ENCODE measurements around the gene ATP2B2. TPM values are rescaled to one million over a fixed set of nuclear protein-coding genes. Genes with fewer than 3 reads are reported as not detected.
"Not testable (repeated sequence)": the region's sequence is repeated elsewhere in the genome, so short reads cannot be mapped to it uniquely, and the experiment has no call there.

The ATP2B2 gene
- total RNA-seq, 1 experiment from 2014 or later: not detected

DNA sequence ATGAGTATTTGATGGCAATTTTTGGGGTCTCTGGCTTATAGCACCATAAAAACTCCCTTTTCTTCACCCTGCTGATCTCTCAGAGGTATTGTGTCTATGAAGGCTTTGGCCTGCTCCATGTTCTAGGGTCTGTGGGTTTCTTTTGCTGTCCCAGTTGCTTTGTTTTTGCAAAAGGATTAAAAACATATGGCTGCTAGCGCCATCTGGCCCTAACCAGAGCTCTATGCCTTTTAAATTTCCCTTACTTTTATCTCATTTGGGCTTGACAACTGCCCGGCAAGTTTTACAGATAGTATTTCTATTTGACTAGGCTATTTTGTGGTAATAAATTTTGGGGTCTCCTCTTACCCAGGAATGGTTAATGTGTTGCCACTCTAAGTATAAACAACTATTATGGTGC is 206.2 kb downstream of the ATP2B2 start:
- Histone ChIP-seq H3K9ac (ENCODE audit: low read length) (no peak overlapping the region), H3K79me2 (ENCODE audit: insufficient read depth, low read length) (no peaks in the 10 kb centered on the region), H3K9me2 (ENCODE audit: insufficient read depth) (no peaks in the 10 kb centered on the region), H3K36me3 (ENCODE audit: control insufficient read depth in 1 of 2, insufficient read depth in 2 of 2, low read length in 2 of 2) (peaks cover 29 to 35% of the 10 kb centered on the region in 2 experiments), H4K20me1 (ENCODE audit: insufficient read depth) (no peaks in the 10 kb centered on the region), H3K27ac (ENCODE audit: low read depth, low read length) (no peak overlapping the region), H2AFZ (ENCODE audit: low read depth, low read length, poor library complexity, severe bottlenecking) (no peak overlapping the region), H3K4me2 (ENCODE audit: low read length) (no peak overlapping the region), H3K4me1 (ENCODE audit: control insufficient read depth in 1 of 2, insufficient read depth in 2 of 2, low read length in 2 of 2) (no peaks in the 10 kb centered on the region), H3K27me3 (ENCODE audit: insufficient read depth, low read length) (no peaks in the 10 kb centered on the region), H3K9me3 (ENCODE audit: control insufficient read depth in 1 of 2, insufficient read depth in 1 of 2, low read depth in 1 of 2, low read length in 2 of 2) (no peaks in the 10 kb centered on the region), H3K4me3 (replicated peaks in 1 of 2; ENCODE audit: low read depth in 1 of 2, low read length in 2 of 2) (no peak overlapping the region)
- DNase-seq (ENCODE audit: low read depth, low spot score) (no peak), ATAC-seq (no peak)
- intact Hi-C loops (cut with micrococcal nuclease): no loop called here
- no TSS peak for BruUV-seq (replicated peaks)
- ChIA-PET RAD21 (ENCODE audit: low non-redundant PET in 1 of 2, low total read pairs in 2 of 2, uncharacterized antibody in 2 of 2, unreplicated experiment in 2 of 2) (no interaction called here), POLR2A (no interaction called here), CTCF (no interaction called here)
- no peak for TF ChIP-seq SP1 (IDR thresholded peaks at IDR 0.05; ENCODE audit: low read depth)
- TF ChIP-seq, protein P1, sequence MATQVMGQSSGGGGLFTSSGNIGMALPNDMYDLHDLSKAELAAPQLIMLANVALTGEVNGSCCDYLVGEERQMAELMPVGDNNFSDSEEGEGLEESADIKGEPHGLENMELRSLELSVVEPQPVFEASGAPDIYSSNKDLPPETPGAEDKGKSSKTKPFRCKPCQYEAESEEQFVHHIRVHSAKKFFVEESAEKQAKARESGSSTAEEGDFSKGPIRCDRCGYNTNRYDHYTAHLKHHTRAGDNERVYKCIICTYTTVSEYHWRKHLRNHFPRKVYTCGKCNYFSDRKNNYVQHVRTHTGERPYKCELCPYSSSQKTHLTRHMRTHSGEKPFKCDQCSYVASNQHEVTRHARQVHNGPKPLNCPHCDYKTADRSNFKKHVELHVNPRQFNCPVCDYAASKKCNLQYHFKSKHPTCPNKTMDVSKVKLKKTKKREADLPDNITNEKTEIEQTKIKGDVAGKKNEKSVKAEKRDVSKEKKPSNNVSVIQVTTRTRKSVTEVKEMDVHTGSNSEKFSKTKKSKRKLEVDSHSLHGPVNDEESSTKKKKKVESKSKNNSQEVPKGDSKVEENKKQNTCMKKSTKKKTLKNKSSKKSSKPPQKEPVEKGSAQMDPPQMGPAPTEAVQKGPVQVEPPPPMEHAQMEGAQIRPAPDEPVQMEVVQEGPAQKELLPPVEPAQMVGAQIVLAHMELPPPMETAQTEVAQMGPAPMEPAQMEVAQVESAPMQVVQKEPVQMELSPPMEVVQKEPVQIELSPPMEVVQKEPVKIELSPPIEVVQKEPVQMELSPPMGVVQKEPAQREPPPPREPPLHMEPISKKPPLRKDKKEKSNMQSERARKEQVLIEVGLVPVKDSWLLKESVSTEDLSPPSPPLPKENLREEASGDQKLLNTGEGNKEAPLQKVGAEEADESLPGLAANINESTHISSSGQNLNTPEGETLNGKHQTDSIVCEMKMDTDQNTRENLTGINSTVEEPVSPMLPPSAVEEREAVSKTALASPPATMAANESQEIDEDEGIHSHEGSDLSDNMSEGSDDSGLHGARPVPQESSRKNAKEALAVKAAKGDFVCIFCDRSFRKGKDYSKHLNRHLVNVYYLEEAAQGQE (IDR thresholded peaks at IDR 0.05; ENCODE audit: low read depth): no peak
- 0 out of 2 replicates have a peak, but pooled peaks have one; percentile 13 for TF ChIP-seq RAD21 (IDR thresholded peaks at IDR 0.05; ENCODE audit: low read depth)
- no peak for TF ChIP-seq EZH2phosphoT487 (IDR thresholded peaks at IDR 0.05; ENCODE audit: borderline replicate concordance)
- TF ChIP-seq, protein P2, sequence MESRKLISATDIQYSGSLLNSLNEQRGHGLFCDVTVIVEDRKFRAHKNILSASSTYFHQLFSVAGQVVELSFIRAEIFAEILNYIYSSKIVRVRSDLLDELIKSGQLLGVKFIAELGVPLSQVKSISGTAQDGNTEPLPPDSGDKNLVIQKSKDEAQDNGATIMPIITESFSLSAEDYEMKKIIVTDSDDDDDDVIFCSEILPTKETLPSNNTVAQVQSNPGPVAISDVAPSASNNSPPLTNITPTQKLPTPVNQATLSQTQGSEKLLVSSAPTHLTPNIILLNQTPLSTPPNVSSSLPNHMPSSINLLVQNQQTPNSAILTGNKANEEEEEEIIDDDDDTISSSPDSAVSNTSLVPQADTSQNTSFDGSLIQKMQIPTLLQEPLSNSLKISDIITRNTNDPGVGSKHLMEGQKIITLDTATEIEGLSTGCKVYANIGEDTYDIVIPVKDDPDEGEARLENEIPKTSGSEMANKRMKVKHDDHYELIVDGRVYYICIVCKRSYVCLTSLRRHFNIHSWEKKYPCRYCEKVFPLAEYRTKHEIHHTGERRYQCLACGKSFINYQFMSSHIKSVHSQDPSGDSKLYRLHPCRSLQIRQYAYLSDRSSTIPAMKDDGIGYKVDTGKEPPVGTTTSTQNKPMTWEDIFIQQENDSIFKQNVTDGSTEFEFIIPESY (IDR thresholded peaks at IDR 0.05; ENCODE audit: extremely low read depth, insufficient replicate concordance, low read length): no peak
- TF ChIP-seq EZH2 (IDR thresholded peaks at IDR 0.05): no peak
- no peak for TF ChIP-seq CBX3 (IDR thresholded peaks at IDR 0.05; ENCODE audit: low read depth)

DNA sequence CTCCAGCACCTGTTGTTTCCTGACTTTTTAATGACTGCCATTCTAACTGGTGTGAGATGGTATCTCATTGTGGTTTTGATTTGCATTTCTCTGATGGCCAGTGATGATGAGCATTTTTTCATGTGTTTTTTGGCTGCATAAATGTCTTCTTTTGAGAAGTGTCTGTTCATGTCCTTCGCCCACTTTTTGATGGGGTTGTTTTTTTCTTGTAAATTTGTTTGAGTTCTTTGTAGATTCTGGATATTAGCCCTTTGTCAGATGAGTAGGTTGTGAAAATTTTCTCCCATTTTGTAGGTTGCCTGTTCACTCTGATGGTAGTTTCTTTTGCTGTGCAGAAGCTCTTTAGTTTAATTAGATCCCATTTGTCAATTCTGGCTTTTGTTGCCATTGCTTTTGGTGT is 207.3 kb downstream of the ATP2B2 start:
- not testable (repeated sequence) for ATAC-seq

More for the DNA sequence above, 207.3 kb downstream of the ATP2B2 start:
- H3K9me3 ChIP-seq (ENCODE audit: control insufficient read depth in 1 of 2, insufficient read depth in 1 of 2, low read depth in 1 of 2, low read length in 2 of 2); intact Hi-C loops (cut with micrococcal nuclease); BruUV-seq (replicated peaks); CTCF ChIA-PET; H3K4me1 ChIP-seq (ENCODE audit: control insufficient read depth in 1 of 2, insufficient read depth in 2 of 2, low read length in 2 of 2); H3K27ac ChIP-seq (ENCODE audit: low read depth, low read length); H3K9ac ChIP-seq (ENCODE audit: low read length); H3K9me2 ChIP-seq (ENCODE audit: insufficient read depth); H3K79me2 ChIP-seq (ENCODE audit: insufficient read depth, low read length); H4K20me1 ChIP-seq (ENCODE audit: insufficient read depth); POLR2A ChIA-PET; H3K4me2 ChIP-seq (ENCODE audit: low read length); H3K27me3 ChIP-seq (ENCODE audit: insufficient read depth, low read length); DNase-seq (ENCODE audit: low read depth, low spot score); RAD21 ChIA-PET (ENCODE audit: low non-redundant PET in 1 of 2, low total read pairs in 2 of 2, uncharacterized antibody in 2 of 2, unreplicated experiment in 2 of 2); H3K4me3 ChIP-seq (replicated peaks in 1 of 2; ENCODE audit: low read depth in 1 of 2, low read length in 2 of 2); H2AFZ ChIP-seq (ENCODE audit: low read depth, low read length, poor library complexity, severe bottlenecking): not testable (repeated sequence)
- peaks cover 21 to 24% of the 10 kb centered on the region in 2 experiments for H3K36me3 ChIP-seq (ENCODE audit: control insufficient read depth in 1 of 2, insufficient read depth in 2 of 2, low read length in 2 of 2)

Measured in HCT116 (cell line).